Transverse colon (tissue), 4 donors: Measurements from ENCODE around the gene CCDC85C. TPM values are rescaled to one million over a fixed set of nuclear protein-coding genes. Genes with fewer than 3 reads are reported as not detected.

Source experiments
- DNase-seq: peaks from one replicate; pipeline ENCODE4 v3.0.0-alpha.2; 2019
- H3K27ac ChIP-seq, 4 donors: fragments of 200-600 bp; sonication (generic); 2 replicates each; pipeline ENCODE4 v1.5.1; 2016 to 2018; ENCODE audit warnings: inconsistent platforms in 4 of 4
- H3K27me3 ChIP-seq: fragments of 200-600 bp; sonication (generic); 2 replicates; pipeline ENCODE4 v1.5.1; 2017; ENCODE audit warnings: inconsistent platforms
- H3K36me3 ChIP-seq, 4 donors: fragments of 200-600 bp; sonication (generic); 2 replicates each; pipeline ENCODE4 v1.5.1; 2017 to 2019; ENCODE audit warnings: inconsistent platforms in 4 of 4
- H3K4me1 ChIP-seq, 4 donors: fragments of 200-600 bp; sonication (generic); 2 replicates each; pipeline ENCODE4 v1.5.1; 2017 to 2020; ENCODE audit warnings: inconsistent platforms in 4 of 4
- H3K4me3 ChIP-seq, 4 donors: fragments of 200-600 bp; sonication (generic); 1 replicate in 1 of 4; 2 replicates in 3 of 4; pipeline versions ENCODE4 v1.5.1 to v1.6.1; 2017 to 2019; ENCODE audit warnings: inconsistent platforms in 4 of 4
- H3K9me3 ChIP-seq, 2 donors: fragments of 200-600 bp; sonication (generic); 2 replicates each; pipeline ENCODE4 v1.5.1; 2017 to 2019; ENCODE audit warnings: inconsistent platforms in 2 of 2
- CTCF ChIP-seq, 5 experiments: fragments of 200-600 bp in 3 of 5; fragments of 450-650 bp in 2 of 5; sonication (generic) in 3 of 5; IDR thresholded peaks; 1 replicate in 2 of 5; 2 replicates in 3 of 5; pipeline ENCODE4 v1.5.1; 2016 to 2017; ENCODE audit warnings: antibody characterized with exemption in 5 of 5, inconsistent platforms in 3 of 5, mild to moderate bottlenecking in 2 of 5, moderate library complexity in 1 of 5
- EP300 ChIP-seq: sonication (generic); formaldehyde crosslinking; IDR thresholded peaks from one replicate; pipeline ENCODE4 v1.6.1; 2017; ENCODE audit warnings: antibody characterized with exemption, low read depth
- POLR2A ChIP-seq: fragments of 450-650 bp; IDR thresholded peaks from one replicate; pipeline ENCODE4 v1.6.1; 2016; ENCODE audit warnings: antibody characterized with exemption, mild to moderate bottlenecking, moderate library complexity
- POLR2AphosphoS5 ChIP-seq, 3 donors: sonication (generic); formaldehyde crosslinking; IDR thresholded peaks; one replicate each; pipeline ENCODE4 v1.6.1; 2016; ENCODE audit warnings: antibody characterized with exemption in 3 of 3
- WGBS, 2 donors: methylation state at CpG; one replicate each; pipeline ENCODE4 v1.1.5; 2018; ENCODE audit warnings: low coverage in 1 of 2; 5-methylcytosine and 5-hydroxymethylcytosine counted together
- in situ Hi-C, 4 donors: fragments of 200-750 bp; cut with MboI; loops; one replicate each; pipeline versions ENCODE4 v1.15.0 to v1.15.1; 2017; ENCODE audit warnings: low sequenced_read_pairs in 3 of 4, low pct_ligation_motif_present in 1 of 4, low pct_unique_long_range_greater_than_20kb in 1 of 4
- intact Hi-C: fragments of 100-400 bp; cut with DNase I; formaldehyde crosslinking; loops from one replicate; pipeline ENCODE4 v1.15.1; 2023; ENCODE audit warnings: low total_unique reads
- total RNA-seq, 4 donors: library from RNA; depleted of rRNA; stranded (reverse); fragments of >200 nt; gene quantifications; one replicate each; pipeline ENCODE4 v1.1.0, GENCODE V29; 2016

CCDC85C gene
- total RNA-seq, 4 donors from 2014 or later: 19.3 to 55.4 (median 45.7) TPM

DNA sequence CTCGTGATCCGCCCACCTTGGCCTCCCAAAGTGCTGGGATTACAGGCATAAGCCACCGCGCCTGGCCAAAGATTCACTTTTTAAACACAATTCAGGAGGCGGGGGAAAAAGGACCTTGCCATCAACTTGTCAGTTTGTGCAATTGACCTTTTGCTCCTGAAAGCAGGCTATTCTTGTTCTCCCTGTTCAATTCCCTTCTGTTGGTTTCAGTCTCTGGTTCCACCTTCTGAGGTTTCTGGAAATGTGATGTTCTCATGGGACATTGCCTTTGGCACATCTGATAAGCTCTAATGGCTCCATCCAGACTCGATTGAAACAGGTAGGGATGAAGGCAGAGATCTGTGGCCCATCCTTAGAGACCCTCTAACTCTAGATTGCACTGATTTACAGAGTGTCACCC lies 17.9 kb upstream of the CCDC85C start:
- no peak for DNase-seq
- no peak overlapping the region for H3K27ac ChIP-seq
- in situ Hi-C loops (loop anchor here in 1 of 4 donors (25.0 kb wide), 1 partner anchor 110 kb away; no protein-coding TSS in a partner anchor), intact Hi-C loops (no loop called here)
- 74 to 78% methylated on average over 3 to 6 of the region's 6 CpGs for WGBS, 2 donors
- H3K4me1 ChIP-seq: peaks cover 0 to 8% (median 0%) of the 10 kb centered on the region in 4 donors
- TF ChIP-seq POLR2A (no peak), CTCF (IDR thresholded peaks at IDR 0.05) (no peak), EP300 (no peak), POLR2AphosphoS5 (IDR thresholded peaks at IDR 0.05) (no peak)
- H3K36me3 ChIP-seq: no peaks in the 10 kb centered on the region
- H3K27me3 ChIP-seq: no peaks in the 10 kb centered on the region
- no peak overlapping the region for H3K4me3 ChIP-seq
- no peaks in the 10 kb centered on the region for H3K9me3 ChIP-seq

- DNase-seq: no peak
- WGBS, 2 donors: 72% methylated on average over 12 of the region's 13 CpGs; no CpG with 5 or more reads in 1 of the 2 donors
- Histone ChIP-seq H3K4me1 (peaks cover 0 to 10% (median under 1%) of the 10 kb centered on the region in 4 donors), H3K36me3 (no peaks in the 10 kb centered on the region), H3K9me3 (no peaks in the 10 kb centered on the region), H3K4me3 (no peak overlapping the region), H3K27ac (no peak overlapping the region), H3K27me3 (peaks cover 3% of the 10 kb centered on the region)
- TF ChIP-seq POLR2A (no peak), POLR2AphosphoS5 (IDR thresholded peaks at IDR 0.05) (no peak), EP300 (no peak), CTCF (IDR thresholded peaks at IDR 0.05) (no peak)
- in situ Hi-C loops (loop anchor here in 2 of 4 donors (5.0 to 25.0 kb wide), 2 partner anchors 98 to 108 kb away; no protein-coding TSS in a partner anchor), intact Hi-C loops (no loop called here)
Measured at GRCh38 chr14:99619835-99620834, 16.1 kb upstream of the CCDC85C start.

GRCh38 chr14:99616832-99617800 lies 13.1 kb upstream of the CCDC85C start:
- intact Hi-C loops (no loop called here), in situ Hi-C loops (loop anchor here in 2 of 4 donors (5.0 to 25.0 kb wide), 2 partner anchors 95 to 105 kb away; no protein-coding TSS in a partner anchor)
- Histone ChIP-seq H3K4me3 (no peak overlapping the region), H3K4me1 (peaks cover 0 to 15% (median 6%) of the 10 kb centered on the region in 4 donors), H3K9me3 (no peaks in the 10 kb centered on the region), H3K27me3 (peaks cover 3% of the 10 kb centered on the region), H3K27ac (no peak overlapping the region), H3K36me3 (no peaks in the 10 kb centered on the region)
- WGBS, 2 donors: 55 to 66% methylated on average over 13 to 16 of the region's 16 CpGs
- no peak for TF ChIP-seq CTCF (IDR thresholded peaks at IDR 0.05)
- no peak for TF ChIP-seq POLR2A
- no peak for TF ChIP-seq EP300
- TF ChIP-seq POLR2AphosphoS5 (IDR thresholded peaks at IDR 0.05): no peak
- DNase-seq: no peak
